CD4-positive, alpha-beta T cell treated with Interleukin-21 for 1 hour (primary cell): Measurements from ENCODE around the gene NEDD9.

Experiments
- DNase-seq: peaks from one replicate; pipeline ENCODE4 v3.0.0-alpha.2; 2020

Gene NEDD9

GRCh38 chr6:11217360-11218101, 14.9 kb downstream of the NEDD9 start:
- DNase-seq: no peak

GRCh38 chr6:11215773-11216172, 16.7 kb downstream of the NEDD9 start:
- no peak for DNase-seq

GRCh38 chr6:11214901-11215300, 17.6 kb downstream of the NEDD9 start:
- no peak for DNase-seq

GRCh38 chr6:11214084-11214833, 18.2 kb downstream of the NEDD9 start:
- no peak for DNase-seq

GRCh38 chr6:11213422-11214021, 18.9 kb downstream of the NEDD9 start:
- no peak for DNase-seq

- no peak for DNase-seq
Measured at GRCh38 chr6:11212664-11213063, 19.8 kb downstream of the NEDD9 start.

GRCh38 chr6:11211254-11211653, 21.2 kb downstream of the NEDD9 start:
- no peak for DNase-seq

- DNase-seq: no peak
Measured at GRCh38 chr6:11210386-11211138, 21.9 kb downstream of the NEDD9 start.

GRCh38 chr6:11209906-11210305, 22.6 kb downstream of the NEDD9 start:
- no peak for DNase-seq

- no peak for DNase-seq
Measured at GRCh38 chr6:11209369-11209768, 23.1 kb downstream of the NEDD9 start.

GRCh38 chr6:11208854-11209253, 23.6 kb downstream of the NEDD9 start:
- DNase-seq: no peak

GRCh38 chr6:11208267-11208666, 24.2 kb downstream of the NEDD9 start:
- no peak for DNase-seq

GRCh38 chr6:11207199-11207968, 25.1 kb downstream of the NEDD9 start:
- peak; percentile 43 for DNase-seq

GRCh38 chr6:11206576-11206975, 25.9 kb downstream of the NEDD9 start:
- no peak for DNase-seq

- DNase-seq: no peak
Measured at GRCh38 chr6:11204794-11205366, 27.6 kb downstream of the NEDD9 start.

GRCh38 chr6:11204005-11204399, 28.5 kb downstream of the NEDD9 start:
- DNase-seq: no peak

GRCh38 chr6:11203306-11204004, 29.0 kb downstream of the NEDD9 start:
- no peak for DNase-seq

- DNase-seq: peak; percentile 61
Measured at GRCh38 chr6:11202513-11203305, 29.8 kb downstream of the NEDD9 start.

GRCh38 chr6:11201772-11202512, 30.5 kb downstream of the NEDD9 start:
- no peak for DNase-seq

- no peak for DNase-seq
Measured at GRCh38 chr6:11201015-11201414, 31.5 kb downstream of the NEDD9 start.
